Lower leg skin (tissue), 3 donors: ENCODE results near the gene ETNK2.

Experiments used
- POLR2A ChIP-seq, 2 donors: fragments of 450-650 bp; IDR thresholded peaks; one replicate each; pipeline ENCODE4 v1.6.1; 2016 to 2017; ENCODE audit warnings: antibody characterized with exemption in 2 of 2, mild to moderate bottlenecking in 1 of 2, moderate library complexity in 1 of 2
- TF ChIP-seq, protein P1 (sequence below), 3 donors: fragments of 450-650 bp; IDR thresholded peaks; one replicate each; pipeline ENCODE4 v1.5.1; 2016; ENCODE audit warnings: antibody characterized with exemption in 3 of 3, mild to moderate bottlenecking in 3 of 3, moderate library complexity in 2 of 3

DNA sequence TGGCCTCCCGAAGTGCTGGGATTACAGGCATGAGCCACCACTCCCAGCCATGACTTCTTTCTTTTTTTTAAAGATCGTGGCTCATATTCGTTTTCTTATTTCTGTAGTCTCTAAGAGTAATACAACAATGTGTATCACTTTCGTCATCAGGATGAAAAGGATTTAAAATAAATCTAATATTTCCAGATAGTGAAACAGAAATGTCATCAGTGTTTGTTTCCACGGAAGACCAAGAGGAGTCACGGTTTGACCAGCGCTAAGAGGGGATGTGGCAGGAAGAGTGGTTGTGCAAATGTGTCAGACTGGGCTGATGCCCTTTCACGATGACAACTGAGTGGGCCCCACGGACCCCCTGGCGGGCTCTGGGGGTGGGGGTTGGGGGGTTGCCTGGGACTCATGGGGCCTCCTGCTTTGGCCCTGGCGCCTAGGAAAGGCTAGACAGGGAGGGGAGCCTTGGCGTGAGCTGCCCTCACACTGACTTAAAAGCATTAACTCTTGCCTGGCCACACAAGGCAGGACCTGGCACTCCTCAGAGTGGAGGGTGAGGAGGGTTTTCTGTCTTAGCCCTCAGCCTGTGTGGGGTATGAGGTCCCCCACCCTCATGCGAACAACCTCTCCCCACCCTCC is 70.6 kb downstream of the ETNK2 start:
- TF ChIP-seq POLR2A (IDR thresholded peaks at IDR 0.05) = no peak
- TF ChIP-seq, protein P1, sequence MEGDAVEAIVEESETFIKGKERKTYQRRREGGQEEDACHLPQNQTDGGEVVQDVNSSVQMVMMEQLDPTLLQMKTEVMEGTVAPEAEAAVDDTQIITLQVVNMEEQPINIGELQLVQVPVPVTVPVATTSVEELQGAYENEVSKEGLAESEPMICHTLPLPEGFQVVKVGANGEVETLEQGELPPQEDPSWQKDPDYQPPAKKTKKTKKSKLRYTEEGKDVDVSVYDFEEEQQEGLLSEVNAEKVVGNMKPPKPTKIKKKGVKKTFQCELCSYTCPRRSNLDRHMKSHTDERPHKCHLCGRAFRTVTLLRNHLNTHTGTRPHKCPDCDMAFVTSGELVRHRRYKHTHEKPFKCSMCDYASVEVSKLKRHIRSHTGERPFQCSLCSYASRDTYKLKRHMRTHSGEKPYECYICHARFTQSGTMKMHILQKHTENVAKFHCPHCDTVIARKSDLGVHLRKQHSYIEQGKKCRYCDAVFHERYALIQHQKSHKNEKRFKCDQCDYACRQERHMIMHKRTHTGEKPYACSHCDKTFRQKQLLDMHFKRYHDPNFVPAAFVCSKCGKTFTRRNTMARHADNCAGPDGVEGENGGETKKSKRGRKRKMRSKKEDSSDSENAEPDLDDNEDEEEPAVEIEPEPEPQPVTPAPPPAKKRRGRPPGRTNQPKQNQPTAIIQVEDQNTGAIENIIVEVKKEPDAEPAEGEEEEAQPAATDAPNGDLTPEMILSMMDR (IDR thresholded peaks at IDR 0.05) = no peak
